Measurements from ENCODE around the gene NIT1.

The NIT1 gene

DNA sequence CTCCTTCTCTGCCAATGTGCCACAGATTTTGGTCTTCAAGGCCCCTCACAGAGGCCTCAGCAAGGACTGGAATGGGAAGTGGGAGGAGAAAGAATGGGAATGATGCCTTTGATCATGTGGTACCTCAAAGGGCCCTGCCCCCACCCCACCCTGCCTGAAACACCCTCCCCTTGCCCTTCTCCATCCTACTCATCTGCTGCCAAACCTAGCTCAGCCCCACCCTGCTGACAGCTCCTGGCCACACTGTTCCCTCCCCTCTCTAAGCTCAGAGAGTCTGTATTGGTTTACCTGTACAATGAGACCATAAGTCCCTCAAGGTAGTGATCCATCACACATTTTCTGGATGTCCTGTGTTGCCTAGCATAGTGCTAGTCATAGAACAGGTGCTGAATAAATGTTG lies 41.5 kb upstream of the NIT1 start:
- Histone ChIP-seq H3K4me1 (ENCODE audit: insufficient read depth, low read length, poor library complexity, severe bottlenecking) (peaks cover 18% of the 10 kb centered on the region), H3K36me3 (ENCODE audit: insufficient read depth, low read length) (no peaks in the 10 kb centered on the region)
- TF ChIP-seq EZH2phosphoT487 (IDR thresholded peaks at IDR 0.05; ENCODE audit: borderline replicate concordance), result no peak
- TF ChIP-seq, protein P1, sequence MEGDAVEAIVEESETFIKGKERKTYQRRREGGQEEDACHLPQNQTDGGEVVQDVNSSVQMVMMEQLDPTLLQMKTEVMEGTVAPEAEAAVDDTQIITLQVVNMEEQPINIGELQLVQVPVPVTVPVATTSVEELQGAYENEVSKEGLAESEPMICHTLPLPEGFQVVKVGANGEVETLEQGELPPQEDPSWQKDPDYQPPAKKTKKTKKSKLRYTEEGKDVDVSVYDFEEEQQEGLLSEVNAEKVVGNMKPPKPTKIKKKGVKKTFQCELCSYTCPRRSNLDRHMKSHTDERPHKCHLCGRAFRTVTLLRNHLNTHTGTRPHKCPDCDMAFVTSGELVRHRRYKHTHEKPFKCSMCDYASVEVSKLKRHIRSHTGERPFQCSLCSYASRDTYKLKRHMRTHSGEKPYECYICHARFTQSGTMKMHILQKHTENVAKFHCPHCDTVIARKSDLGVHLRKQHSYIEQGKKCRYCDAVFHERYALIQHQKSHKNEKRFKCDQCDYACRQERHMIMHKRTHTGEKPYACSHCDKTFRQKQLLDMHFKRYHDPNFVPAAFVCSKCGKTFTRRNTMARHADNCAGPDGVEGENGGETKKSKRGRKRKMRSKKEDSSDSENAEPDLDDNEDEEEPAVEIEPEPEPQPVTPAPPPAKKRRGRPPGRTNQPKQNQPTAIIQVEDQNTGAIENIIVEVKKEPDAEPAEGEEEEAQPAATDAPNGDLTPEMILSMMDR (conservative IDR thresholded peaks at IDR 0.05; ENCODE audit: low read length), result no peak

DNA sequence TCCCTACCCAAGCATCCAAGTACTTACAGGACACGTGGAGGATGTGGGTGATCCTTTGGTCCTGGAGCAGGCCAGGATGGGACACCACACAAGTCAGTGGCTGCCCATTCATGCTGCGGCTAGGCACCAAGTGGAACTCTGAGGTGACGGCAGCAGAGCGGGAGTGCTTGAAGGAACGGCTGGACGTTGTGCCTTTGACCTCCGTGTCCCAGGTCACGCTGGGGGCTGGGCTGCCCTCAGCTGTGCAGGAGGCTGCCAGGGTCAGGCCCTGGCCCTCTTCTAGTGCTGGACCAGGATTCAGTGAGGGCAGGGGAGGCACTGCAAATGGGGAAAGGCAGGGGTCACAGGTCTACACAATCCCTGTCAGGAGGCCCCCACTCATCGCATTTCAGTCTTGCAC lies 40.5 kb upstream of the NIT1 start:
- Histone ChIP-seq H3K27me3 (ENCODE audit: insufficient read depth, low read length, poor library complexity, severe bottlenecking) (no peaks in the 10 kb centered on the region), H4K20me1 (ENCODE audit: insufficient read depth, low read length, poor library complexity, severe bottlenecking) (no peaks in the 10 kb centered on the region), H3K79me2 (ENCODE audit: insufficient read depth, low read length) (no peaks in the 10 kb centered on the region), H3K9ac (ENCODE audit: low read depth, low read length, poor library complexity, severe bottlenecking) (no peak overlapping the region), H2AFZ (ENCODE audit: low read length) (no peak overlapping the region), H3K9me2 (replicated peaks; ENCODE audit: low read depth, low read length) (no peaks in the 10 kb centered on the region), H3K4me3 (ENCODE audit: low read length, poor library complexity, severe bottlenecking) (no peak overlapping the region), H3K9me3 (ENCODE audit: insufficient read depth, low read depth, low read length) (no peaks in the 10 kb centered on the region), H3F3A (ENCODE audit: low read depth) (no peaks in the 10 kb centered on the region), H3K4me2 (ENCODE audit: low read depth, low read length, poor library complexity, severe bottlenecking) (no peak overlapping the region), H3K4me1 (ENCODE audit: insufficient read depth, low read length, poor library complexity, severe bottlenecking) (peaks cover 12% of the 10 kb centered on the region), H3K36me3 (ENCODE audit: insufficient read depth, low read length) (no peaks in the 10 kb centered on the region)
- no peak for TF ChIP-seq EZH2phosphoT487 (IDR thresholded peaks at IDR 0.05; ENCODE audit: borderline replicate concordance)
- TF ChIP-seq, protein P1 (conservative IDR thresholded peaks at IDR 0.05; ENCODE audit: low read length), result no peak

More for the DNA sequence above, 41.5 kb upstream of the NIT1 start:
- Histone ChIP-seq H2AFZ (ENCODE audit: low read length) (no peak overlapping the region), H3K4me2 (ENCODE audit: low read depth, low read length, poor library complexity, severe bottlenecking) (no peak overlapping the region), H4K20me1 (ENCODE audit: insufficient read depth, low read length, poor library complexity, severe bottlenecking) (no peaks in the 10 kb centered on the region), H3K9me3 (ENCODE audit: insufficient read depth, low read depth, low read length) (no peaks in the 10 kb centered on the region), H3K27me3 (ENCODE audit: insufficient read depth, low read length, poor library complexity, severe bottlenecking) (no peaks in the 10 kb centered on the region), H3K4me3 (ENCODE audit: low read length, poor library complexity, severe bottlenecking) (no peak overlapping the region), H3K9me2 (replicated peaks; ENCODE audit: low read depth, low read length) (no peaks in the 10 kb centered on the region), H3K79me2 (ENCODE audit: insufficient read depth, low read length) (no peaks in the 10 kb centered on the region), H3F3A (ENCODE audit: low read depth) (no peaks in the 10 kb centered on the region), H3K9ac (ENCODE audit: low read depth, low read length, poor library complexity, severe bottlenecking) (no peak overlapping the region)

DNA sequence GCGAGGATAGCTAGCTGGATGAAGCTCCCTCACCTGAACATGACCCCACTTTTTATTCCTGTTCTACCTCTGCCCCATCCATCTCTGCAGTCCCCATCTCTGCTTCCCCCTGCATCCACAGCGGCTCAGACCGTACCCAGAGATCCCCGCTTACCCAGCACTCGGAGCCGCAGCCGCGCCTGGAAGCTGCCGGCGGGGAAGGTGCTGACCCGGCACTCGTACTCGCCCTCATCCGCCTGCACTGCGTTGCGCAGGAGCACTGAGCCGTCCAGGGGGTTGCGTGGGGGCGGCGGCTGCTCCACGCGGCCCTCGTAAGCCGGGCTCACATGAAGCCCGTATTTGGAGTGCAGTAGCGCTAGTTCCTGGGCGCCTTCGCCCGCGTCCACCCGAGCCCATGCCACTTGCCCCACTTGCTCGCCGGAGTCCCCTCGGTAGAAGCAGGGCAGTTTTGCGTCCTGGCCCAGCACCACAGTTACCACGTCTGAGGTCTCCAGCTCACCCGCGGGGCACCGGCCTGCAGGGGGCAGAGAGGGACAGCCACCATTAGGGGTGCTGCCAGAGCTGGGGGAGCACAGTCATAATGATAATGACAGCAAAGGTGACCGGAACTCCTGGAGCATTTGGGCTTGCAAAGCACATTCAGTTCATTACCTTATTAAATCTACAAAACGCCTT lies 38.3 kb upstream of the NIT1 start:
- no peak overlapping the region for H3K4me3 ChIP-seq (ENCODE audit: low read length, poor library complexity, severe bottlenecking)
- TF ChIP-seq, protein P1 (conservative IDR thresholded peaks at IDR 0.05; ENCODE audit: low read length), result no peak; the same call in 1 of the 2 replicates
- no peaks in the 10 kb centered on the region for H4K20me1 ChIP-seq (ENCODE audit: insufficient read depth, low read length, poor library complexity, severe bottlenecking)
- H3F3A ChIP-seq (ENCODE audit: low read depth), result no peaks in the 10 kb centered on the region
- no peaks in the 10 kb centered on the region for H3K36me3 ChIP-seq (ENCODE audit: insufficient read depth, low read length)
- no peaks in the 10 kb centered on the region for H3K79me2 ChIP-seq (ENCODE audit: insufficient read depth, low read length)
- H3K9me2 ChIP-seq (replicated peaks; ENCODE audit: low read depth, low read length), result no peaks in the 10 kb centered on the region
- no peak overlapping the region for H2AFZ ChIP-seq (ENCODE audit: low read length)
- no peak overlapping the region for H3K4me2 ChIP-seq (ENCODE audit: low read depth, low read length, poor library complexity, severe bottlenecking)
- H3K9ac ChIP-seq (ENCODE audit: low read depth, low read length, poor library complexity, severe bottlenecking), result no peak overlapping the region
- H3K27me3 ChIP-seq (ENCODE audit: insufficient read depth, low read length, poor library complexity, severe bottlenecking), result no peaks in the 10 kb centered on the region
- H3K9me3 ChIP-seq (ENCODE audit: insufficient read depth, low read depth, low read length), result no peaks in the 10 kb centered on the region
- no peaks in the 10 kb centered on the region for H3K4me1 ChIP-seq (ENCODE audit: insufficient read depth, low read length, poor library complexity, severe bottlenecking)
